ENCODE data around the gene ALDH18A1.

Gene ALDH18A1

DNA sequence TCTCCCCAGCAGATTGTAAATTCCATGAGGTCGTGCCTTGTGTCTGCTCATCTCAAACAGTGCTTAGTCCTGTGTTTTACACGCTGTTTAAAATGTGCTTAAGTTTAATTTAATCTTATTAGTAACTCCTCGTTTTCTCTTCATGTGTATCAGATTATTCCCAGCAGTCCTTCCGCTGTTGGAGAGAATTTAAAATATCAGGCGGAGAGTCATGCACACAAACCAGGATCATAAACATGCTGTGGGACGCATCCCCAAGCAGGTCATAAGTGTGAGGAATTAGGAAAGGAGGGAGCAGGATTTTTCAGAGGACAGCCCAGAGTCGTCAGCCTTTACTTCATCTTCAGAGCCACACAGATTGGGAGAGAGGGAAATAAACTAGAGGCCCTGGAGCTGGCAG, 91.2 kb downstream of the ALDH18A1 start:
- H3K27me3 ChIP-seq: peaks cover 6% of the 10 kb centered on the region
- no peaks in the 10 kb centered on the region; the same call in 1 of the 2 replicates for H3K4me1 ChIP-seq
- no peak for DNase-seq
- TF ChIP-seq, protein P1, sequence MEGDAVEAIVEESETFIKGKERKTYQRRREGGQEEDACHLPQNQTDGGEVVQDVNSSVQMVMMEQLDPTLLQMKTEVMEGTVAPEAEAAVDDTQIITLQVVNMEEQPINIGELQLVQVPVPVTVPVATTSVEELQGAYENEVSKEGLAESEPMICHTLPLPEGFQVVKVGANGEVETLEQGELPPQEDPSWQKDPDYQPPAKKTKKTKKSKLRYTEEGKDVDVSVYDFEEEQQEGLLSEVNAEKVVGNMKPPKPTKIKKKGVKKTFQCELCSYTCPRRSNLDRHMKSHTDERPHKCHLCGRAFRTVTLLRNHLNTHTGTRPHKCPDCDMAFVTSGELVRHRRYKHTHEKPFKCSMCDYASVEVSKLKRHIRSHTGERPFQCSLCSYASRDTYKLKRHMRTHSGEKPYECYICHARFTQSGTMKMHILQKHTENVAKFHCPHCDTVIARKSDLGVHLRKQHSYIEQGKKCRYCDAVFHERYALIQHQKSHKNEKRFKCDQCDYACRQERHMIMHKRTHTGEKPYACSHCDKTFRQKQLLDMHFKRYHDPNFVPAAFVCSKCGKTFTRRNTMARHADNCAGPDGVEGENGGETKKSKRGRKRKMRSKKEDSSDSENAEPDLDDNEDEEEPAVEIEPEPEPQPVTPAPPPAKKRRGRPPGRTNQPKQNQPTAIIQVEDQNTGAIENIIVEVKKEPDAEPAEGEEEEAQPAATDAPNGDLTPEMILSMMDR (IDR thresholded peaks at IDR 0.05; ENCODE audit: low read depth, low read length): no peak
- no peak overlapping the region for H3K4me3 ChIP-seq (ENCODE audit: low read depth, low read length)
- no peaks in the 10 kb centered on the region for H3K36me3 ChIP-seq
- H3K9me3 ChIP-seq: no peaks in the 10 kb centered on the region

DNA sequence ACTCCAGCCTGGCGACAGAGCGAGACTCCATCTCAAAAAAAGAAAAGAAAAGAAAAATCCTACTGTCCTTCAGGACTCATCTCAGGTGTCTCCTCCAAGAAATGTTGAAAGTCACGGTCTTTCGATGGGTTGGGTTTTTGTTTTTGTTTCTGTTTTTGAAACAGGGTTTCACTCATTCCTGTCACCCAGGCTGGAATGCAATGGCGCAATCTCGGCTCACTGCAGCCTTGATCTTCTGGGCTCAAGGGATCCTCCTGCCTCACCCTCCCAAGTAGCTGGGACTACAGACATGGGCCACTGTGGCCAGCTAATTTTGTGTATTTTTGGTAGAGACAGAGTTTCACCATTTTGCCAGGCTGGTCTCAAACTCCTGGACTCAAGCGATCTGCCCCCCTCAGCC, 92.2 kb downstream of the ALDH18A1 start:
- no peak for DNase-seq
- Histone ChIP-seq H3K4me1 (no peaks in the 10 kb centered on the region; the same call in 1 of the 2 replicates), H3K36me3 (no peaks in the 10 kb centered on the region), H3K4me3 (ENCODE audit: low read depth, low read length) (no peak overlapping the region), H3K27me3 (peaks cover 13% of the 10 kb centered on the region), H3K9me3 (no peaks in the 10 kb centered on the region)
- TF ChIP-seq, protein P1 (IDR thresholded peaks at IDR 0.05; ENCODE audit: low read depth, low read length): no peak

DNA sequence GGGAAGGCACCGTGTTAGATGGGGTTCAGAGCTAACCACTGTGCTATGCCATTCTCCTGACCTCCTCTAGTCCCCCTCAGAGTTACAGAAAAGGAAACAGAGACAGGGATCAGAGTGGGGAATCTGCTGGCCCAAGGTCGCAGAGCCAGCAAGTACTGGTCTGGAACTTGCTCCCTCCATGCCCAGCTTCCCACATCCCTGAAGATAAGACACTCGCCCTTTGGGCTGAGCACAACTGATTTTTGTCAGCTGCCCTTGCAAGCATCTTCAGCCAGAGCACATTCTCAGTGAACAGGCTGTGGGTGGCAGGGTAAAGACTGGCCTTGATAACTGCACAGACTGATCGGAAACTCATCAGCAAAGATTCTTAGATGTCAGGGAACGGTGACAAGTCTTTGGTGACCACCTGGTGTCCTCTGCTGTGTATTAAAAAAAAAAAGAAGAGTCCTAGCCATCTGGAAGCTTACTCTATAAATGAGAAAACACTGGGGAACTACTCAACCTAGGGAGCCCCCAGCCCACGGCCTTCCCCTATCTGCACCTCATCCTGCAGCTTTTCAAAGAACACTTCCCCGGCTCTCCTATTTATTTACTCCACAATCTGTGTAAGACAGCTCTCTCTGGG, 94.1 kb downstream of the ALDH18A1 start:
- peaks cover 28% of the 10 kb centered on the region for H3K27me3 ChIP-seq
- H3K4me1 ChIP-seq: no peaks in the 10 kb centered on the region; the same call in 1 of the 2 replicates
- H3K9me3 ChIP-seq: no peaks in the 10 kb centered on the region
- H3K4me3 ChIP-seq (ENCODE audit: low read depth, low read length): no peak overlapping the region
- TF ChIP-seq, protein P1 (IDR thresholded peaks at IDR 0.05; ENCODE audit: low read depth, low read length): no peak
- no peaks in the 10 kb centered on the region for H3K36me3 ChIP-seq
- DNase-seq: no peak

DNA sequence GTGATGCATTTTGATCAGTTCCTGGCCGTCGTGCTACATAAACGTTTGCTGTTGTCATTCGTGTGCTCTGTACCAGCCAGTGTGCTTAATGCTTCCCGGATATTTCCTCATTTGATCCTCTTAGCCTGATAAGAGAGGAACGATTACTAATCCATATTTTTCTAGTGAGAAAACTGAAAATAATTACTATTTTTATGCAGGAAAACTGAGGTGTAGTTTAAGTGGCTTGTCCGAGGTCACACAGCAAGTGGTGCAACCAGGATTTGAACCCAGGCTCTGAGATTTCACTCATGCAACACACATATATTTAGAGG, 94.7 kb downstream of the ALDH18A1 start:
- DNase-seq: no peak
- Histone ChIP-seq H3K4me3 (ENCODE audit: low read depth, low read length) (no peak overlapping the region), H3K36me3 (no peaks in the 10 kb centered on the region), H3K9me3 (no peaks in the 10 kb centered on the region), H3K4me1 (no peaks in the 10 kb centered on the region; the same call in 1 of the 2 replicates), H3K27me3 (peaks cover 28% of the 10 kb centered on the region)
- TF ChIP-seq, protein P1 (IDR thresholded peaks at IDR 0.05; ENCODE audit: low read depth, low read length): no peak

DNA sequence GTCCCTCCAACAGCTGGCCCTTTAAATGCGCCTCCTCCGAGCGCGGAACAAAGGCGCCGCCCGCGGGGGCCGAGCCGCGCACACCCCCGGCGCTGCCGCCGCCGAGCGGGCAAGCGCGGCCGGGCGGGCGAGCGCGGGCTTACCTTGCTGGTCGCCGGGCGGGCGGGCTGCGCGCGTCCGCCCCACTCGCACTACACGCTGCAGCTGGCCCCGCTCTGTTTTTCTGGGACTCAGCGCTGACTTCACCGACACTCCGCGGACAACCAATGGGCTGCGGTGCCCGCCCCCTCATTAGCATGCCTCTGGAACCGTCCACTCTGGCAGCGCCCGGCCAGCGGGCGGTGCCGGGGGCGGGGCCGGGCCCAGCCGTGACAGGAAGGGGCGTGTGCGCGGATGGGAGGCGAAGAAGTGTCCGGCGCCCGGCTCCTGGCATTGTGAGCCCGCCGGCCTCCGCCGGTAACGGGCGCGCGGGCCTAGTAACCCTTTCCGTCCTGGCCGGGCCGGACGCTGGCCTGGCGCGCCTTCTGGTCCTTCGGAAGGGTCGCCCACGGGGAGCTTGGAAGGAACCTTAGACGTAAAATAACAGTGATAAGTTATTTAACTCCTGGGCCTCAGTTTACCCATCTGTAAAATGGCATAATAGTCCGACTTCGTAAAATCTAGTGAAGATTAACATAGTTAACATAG, 95.2 kb downstream of the ALDH18A1 start, which contains the start of gene SORBS1:
Gene SORBS1, minus strand, starts transcription at position 195 of the 687 bp plus-strand sequence. CDS start 120,236 bp downstream, outside the sequence.
- H3K36me3 ChIP-seq: no peaks in the 10 kb centered on the region
- TF ChIP-seq, protein P1 (IDR thresholded peaks at IDR 0.05; ENCODE audit: low read depth, low read length): no peak
- H3K9me3 ChIP-seq: no peaks in the 10 kb centered on the region
- peaks cover 28% of the 10 kb centered on the region for H3K27me3 ChIP-seq
- H3K4me3 ChIP-seq (ENCODE audit: low read depth, low read length): peak within 1 kb of the TSS; percentile 62
- DNase-seq: peak; percentile 96
- no peaks in the 10 kb centered on the region; the same call in 1 of the 2 replicates for H3K4me1 ChIP-seq

Measured in BE2C (cell line).